NCI-H2029 treated with DMSO at 0.1 percent for 48 hours (cell line): ENCODE results near the gene KSR2.

Experiments
- DNase-seq: peaks from one replicate; lab custom pipeline; 2025; lab: John Stamatoyannopoulos, UW

The KSR2 gene

GRCh38 chr12:117580015-117580717 is 388.6 kb downstream of the KSR2 start:
- DNase-seq = no peak

- no peak for DNase-seq
Measured at GRCh38 chr12:117577122-117577657, 391.6 kb downstream of the KSR2 start.

GRCh38 chr12:117576053-117576452 is 392.7 kb downstream of the KSR2 start:
- DNase-seq = no peak

- DNase-seq = no peak
Measured at GRCh38 chr12:117574655-117575054, 394.1 kb downstream of the KSR2 start.

- DNase-seq = no peak
Measured at GRCh38 chr12:117572755-117573154, 396.0 kb downstream of the KSR2 start.

- no peak for DNase-seq
Measured at GRCh38 chr12:117571321-117571720, 397.5 kb downstream of the KSR2 start.

- no peak for DNase-seq
Measured at GRCh38 chr12:117570608-117571007, 398.2 kb downstream of the KSR2 start.

GRCh38 chr12:117567644-117568216 is 401.1 kb downstream of the KSR2 start:
- DNase-seq = no peak

GRCh38 chr12:117564881-117565280 is 403.9 kb downstream of the KSR2 start:
- DNase-seq = no peak

GRCh38 chr12:117563706-117564105 is 405.1 kb downstream of the KSR2 start:
- no peak for DNase-seq

GRCh38 chr12:117563007-117563406 is 405.8 kb downstream of the KSR2 start:
- DNase-seq = no peak

GRCh38 chr12:117561990-117562389 is 406.8 kb downstream of the KSR2 start:
- DNase-seq = no peak

- no peak for DNase-seq
Measured at GRCh38 chr12:117559978-117560377, 408.8 kb downstream of the KSR2 start.

- no peak for DNase-seq
Measured at GRCh38 chr12:117555889-117556288, 412.9 kb downstream of the KSR2 start.

GRCh38 chr12:117552971-117553370 is 415.8 kb downstream of the KSR2 start:
- DNase-seq = no peak

- DNase-seq = no peak
Measured at GRCh38 chr12:117551665-117552064, 417.1 kb downstream of the KSR2 start.

- no peak for DNase-seq
Measured at GRCh38 chr12:117547209-117547608, 421.6 kb downstream of the KSR2 start.

GRCh38 chr12:117545216-117545615 is 423.6 kb downstream of the KSR2 start:
- DNase-seq = no peak

GRCh38 chr12:117540011-117540410 is 428.8 kb downstream of the KSR2 start:
- no peak for DNase-seq

GRCh38 chr12:117538926-117539325 is 429.9 kb downstream of the KSR2 start:
- no peak for DNase-seq

GRCh38 chr12:117538032-117538690 is 430.6 kb downstream of the KSR2 start:
- DNase-seq = no peak

GRCh38 chr12:117533687-117534086 is 435.1 kb downstream of the KSR2 start:
- no peak for DNase-seq

GRCh38 chr12:117530796-117531195 is 438.0 kb downstream of the KSR2 start:
- DNase-seq = no peak
